ENCODE data around the gene C1QTNF7.

The C1QTNF7 gene

GRCh38 chr4:15413010-15413622, 14.7 kb upstream of the C1QTNF7 start:
- Histone ChIP-seq H3K4me3 (IDR thresholded peaks at IDR 0.05; ENCODE audit: insufficient read depth, low read depth, low read length) (no peak overlapping the region), H3K36me3 (ENCODE audit: insufficient read depth) (no peaks in the 10 kb centered on the region), H3K27ac (no peak overlapping the region), H3K9ac (no peak overlapping the region), H2AFZ (ENCODE audit: low read depth) (no peak overlapping the region), H3K27me3 (ENCODE audit: insufficient read depth, low read depth) (no peaks in the 10 kb centered on the region), H3K79me2 (ENCODE audit: insufficient read depth, low read depth) (no peaks in the 10 kb centered on the region), H4K20me1 (ENCODE audit: insufficient read depth) (no peaks in the 10 kb centered on the region), H3K4me1 (ENCODE audit: low read depth, poor library complexity, severe bottlenecking) (no peaks in the 10 kb centered on the region), H3K4me2 (no peak overlapping the region)
- no peak for TF ChIP-seq CTCF (conservative IDR thresholded peaks at IDR 0.05; ENCODE audit: low read depth, low read length)

- no peak overlapping the region for H3K4me3 ChIP-seq (IDR thresholded peaks at IDR 0.05; ENCODE audit: insufficient read depth, low read depth, low read length)
- TF ChIP-seq CTCF (conservative IDR thresholded peaks at IDR 0.05; ENCODE audit: low read depth, low read length): no peak
- H3K4me1 ChIP-seq (ENCODE audit: low read depth, poor library complexity, severe bottlenecking): no peaks in the 10 kb centered on the region
- H3K36me3 ChIP-seq (ENCODE audit: insufficient read depth): no peaks in the 10 kb centered on the region
- no peak overlapping the region for H3K9ac ChIP-seq
- H3K27me3 ChIP-seq (ENCODE audit: insufficient read depth, low read depth): no peaks in the 10 kb centered on the region
- H2AFZ ChIP-seq (ENCODE audit: low read depth): no peak overlapping the region
- no peaks in the 10 kb centered on the region for H3K79me2 ChIP-seq (ENCODE audit: insufficient read depth, low read depth)
- no peaks in the 10 kb centered on the region for H4K20me1 ChIP-seq (ENCODE audit: insufficient read depth)
- no peak overlapping the region for H3K27ac ChIP-seq
- H3K4me2 ChIP-seq: no peak overlapping the region
These were observed 14.2 kb upstream of the C1QTNF7 start for GRCh38 chr4:15413623-15414019.

- Histone ChIP-seq H3K79me2 (ENCODE audit: insufficient read depth, low read depth) (no peaks in the 10 kb centered on the region), H3K4me1 (ENCODE audit: low read depth, poor library complexity, severe bottlenecking) (no peaks in the 10 kb centered on the region), H2AFZ (ENCODE audit: low read depth) (no peak overlapping the region), H4K20me1 (ENCODE audit: insufficient read depth) (no peaks in the 10 kb centered on the region), H3K4me2 (no peak overlapping the region), H3K36me3 (ENCODE audit: insufficient read depth) (no peaks in the 10 kb centered on the region), H3K4me3 (IDR thresholded peaks at IDR 0.05; ENCODE audit: insufficient read depth, low read depth, low read length) (no peak overlapping the region), H3K9ac (no peak overlapping the region), H3K27me3 (ENCODE audit: insufficient read depth, low read depth) (no peaks in the 10 kb centered on the region), H3K27ac (no peak overlapping the region)
- no peak for TF ChIP-seq CTCF (conservative IDR thresholded peaks at IDR 0.05; ENCODE audit: low read depth, low read length)
These were observed 13.2 kb upstream of the C1QTNF7 start for GRCh38 chr4:15414551-15415091.

GRCh38 chr4:15416357-15417232, 11.2 kb upstream of the C1QTNF7 start:
- no peak overlapping the region for H3K9ac ChIP-seq
- no peak overlapping the region for H3K4me2 ChIP-seq
- no peak overlapping the region for H3K27ac ChIP-seq
- H3K4me1 ChIP-seq (ENCODE audit: low read depth, poor library complexity, severe bottlenecking): no peaks in the 10 kb centered on the region
- no peak overlapping the region for H2AFZ ChIP-seq (ENCODE audit: low read depth)
- TF ChIP-seq CTCF (conservative IDR thresholded peaks at IDR 0.05; ENCODE audit: low read depth, low read length): no peak
- no peaks in the 10 kb centered on the region for H4K20me1 ChIP-seq (ENCODE audit: insufficient read depth)
- H3K4me3 ChIP-seq (IDR thresholded peaks at IDR 0.05; ENCODE audit: insufficient read depth, low read depth, low read length): no peak overlapping the region
- no peaks in the 10 kb centered on the region for H3K79me2 ChIP-seq (ENCODE audit: insufficient read depth, low read depth)
- no peaks in the 10 kb centered on the region for H3K27me3 ChIP-seq (ENCODE audit: insufficient read depth, low read depth)
- no peaks in the 10 kb centered on the region for H3K36me3 ChIP-seq (ENCODE audit: insufficient read depth)

All from KMS-11 (cell line).